Glutamatergic neuron (in vitro differentiated cells): ENCODE data around the gene SLC23A2. TPM values are rescaled to one million over a fixed set of nuclear protein-coding genes. Genes with fewer than 3 reads are reported as not detected.

ENCODE experiments used
- DNase-seq: peaks from one replicate; pipeline ENCODE4 v3.0.0; 2022
- H3K27ac Mint-ChIP-seq: one replicate; pipeline ENCODE4 v1.8.0; 2020; ENCODE audit warnings: mild to moderate bottlenecking, mixed read lengths, inconsistent platforms; ENCODE audit not compliant: unreplicated experiment
- H3K27me3 Mint-ChIP-seq: one replicate; pipeline ENCODE4 v1.8.0; 2020; ENCODE audit warnings: mild to moderate bottlenecking, moderate library complexity, mixed read lengths, inconsistent platforms; ENCODE audit not compliant: unreplicated experiment
- H3K36me3 Mint-ChIP-seq: one replicate; pipeline ENCODE4 v1.8.0; 2020; ENCODE audit warnings: mild to moderate bottlenecking, mixed read lengths, inconsistent platforms; ENCODE audit not compliant: unreplicated experiment
- H3K4me1 Mint-ChIP-seq: one replicate; pipeline ENCODE4 v1.8.0; 2020; ENCODE audit warnings: mild to moderate bottlenecking, low read depth, mixed read lengths, inconsistent platforms; ENCODE audit not compliant: unreplicated experiment
- H3K4me3 Mint-ChIP-seq: one replicate; pipeline ENCODE4 v1.8.0; 2020; ENCODE audit warnings: mild to moderate bottlenecking, mixed read lengths, inconsistent platforms; ENCODE audit not compliant: unreplicated experiment
- H3K9me3 Mint-ChIP-seq: one replicate; pipeline ENCODE4 v1.8.0; 2020; ENCODE audit warnings: mild to moderate bottlenecking, moderate library complexity, mixed read lengths, inconsistent platforms; ENCODE audit not compliant: unreplicated experiment
- total RNA-seq: library from RNA; stranded (reverse); fragmentation: NEBNext Ultra II Directional; extraction: Animal tissue kit (Norgen Biotek cat#: 25700); gene quantifications from one replicate; pipeline ENCODE4 v1.2.1, GENCODE V29; 2021; ENCODE audit not compliant: unreplicated experiment
- TF ChIP-seq, protein P1 (sequence below): fragments of 200-600 bp; sonication (generic); IDR thresholded peaks from one replicate; pipeline ENCODE4 v1.5.0; 2021; ENCODE audit not compliant: partially characterized antibody, unreplicated experiment

The SLC23A2 gene
- total RNA-seq, 1 donor from 2014 or later = 20.4 TPM

DNA sequence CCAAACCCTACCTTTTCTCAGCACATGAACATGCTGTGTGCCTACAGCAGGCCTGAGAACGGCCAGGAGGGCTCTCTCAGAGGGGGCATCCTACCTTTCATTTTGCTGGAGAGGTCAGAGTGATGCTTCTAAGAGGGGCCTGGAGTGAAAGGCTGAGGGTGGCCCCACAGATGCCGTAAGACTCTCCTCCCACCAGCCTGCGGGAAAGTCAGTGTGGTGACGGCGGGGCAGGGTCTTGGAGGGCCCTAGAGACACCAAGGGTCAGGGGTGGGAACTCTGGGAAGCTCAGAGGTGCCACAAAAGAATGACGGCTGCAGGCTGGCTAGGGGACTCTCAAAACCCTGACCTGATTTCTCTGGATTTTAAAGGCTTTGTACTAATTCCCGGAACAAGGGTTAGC is 107.6 kb downstream of the SLC23A2 start:
- TF ChIP-seq, protein P1, sequence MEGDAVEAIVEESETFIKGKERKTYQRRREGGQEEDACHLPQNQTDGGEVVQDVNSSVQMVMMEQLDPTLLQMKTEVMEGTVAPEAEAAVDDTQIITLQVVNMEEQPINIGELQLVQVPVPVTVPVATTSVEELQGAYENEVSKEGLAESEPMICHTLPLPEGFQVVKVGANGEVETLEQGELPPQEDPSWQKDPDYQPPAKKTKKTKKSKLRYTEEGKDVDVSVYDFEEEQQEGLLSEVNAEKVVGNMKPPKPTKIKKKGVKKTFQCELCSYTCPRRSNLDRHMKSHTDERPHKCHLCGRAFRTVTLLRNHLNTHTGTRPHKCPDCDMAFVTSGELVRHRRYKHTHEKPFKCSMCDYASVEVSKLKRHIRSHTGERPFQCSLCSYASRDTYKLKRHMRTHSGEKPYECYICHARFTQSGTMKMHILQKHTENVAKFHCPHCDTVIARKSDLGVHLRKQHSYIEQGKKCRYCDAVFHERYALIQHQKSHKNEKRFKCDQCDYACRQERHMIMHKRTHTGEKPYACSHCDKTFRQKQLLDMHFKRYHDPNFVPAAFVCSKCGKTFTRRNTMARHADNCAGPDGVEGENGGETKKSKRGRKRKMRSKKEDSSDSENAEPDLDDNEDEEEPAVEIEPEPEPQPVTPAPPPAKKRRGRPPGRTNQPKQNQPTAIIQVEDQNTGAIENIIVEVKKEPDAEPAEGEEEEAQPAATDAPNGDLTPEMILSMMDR = no peak
- Mint-ChIP-seq H3K27me3 (peaks cover 3% of the 10 kb centered on the region), H3K4me1 (peaks cover 35% of the 10 kb centered on the region), H3K9me3 (peaks cover 10% of the 10 kb centered on the region), H3K4me3 (peak overlapping the region; percentile 36), H3K27ac (peak overlapping the region; percentile 17), H3K36me3 (peaks cover 7% of the 10 kb centered on the region)
- no peak for DNase-seq

DNA sequence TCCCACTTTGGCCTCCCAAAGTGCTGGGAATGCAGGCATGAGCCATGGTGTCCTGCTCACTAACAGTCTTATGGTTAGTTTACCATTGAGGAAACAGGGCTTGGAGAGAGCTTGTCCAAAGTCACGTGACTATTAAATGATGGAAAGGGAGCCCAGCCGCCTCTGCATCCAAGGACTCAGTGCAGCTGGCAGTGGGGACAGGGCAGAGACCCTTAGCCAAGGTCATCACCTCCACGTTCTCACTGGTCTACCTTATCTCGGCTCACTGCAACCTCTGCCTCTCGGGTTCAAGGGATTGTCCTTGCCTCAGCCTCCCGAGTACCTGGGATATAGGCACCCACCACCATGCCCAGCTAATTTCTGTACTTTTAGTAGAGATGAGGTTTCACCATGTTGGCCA is 109.3 kb downstream of the SLC23A2 start:
- H3K4me1 Mint-ChIP-seq = peaks cover 31% of the 10 kb centered on the region
- TF ChIP-seq, protein P1 = no peak
- no peak overlapping the region for H3K4me3 Mint-ChIP-seq
- H3K36me3 Mint-ChIP-seq = peaks cover 4% of the 10 kb centered on the region
- DNase-seq = no peak
- H3K27ac Mint-ChIP-seq = no peak overlapping the region
- peaks cover 3% of the 10 kb centered on the region for H3K27me3 Mint-ChIP-seq
- peaks cover 9% of the 10 kb centered on the region for H3K9me3 Mint-ChIP-seq

DNA sequence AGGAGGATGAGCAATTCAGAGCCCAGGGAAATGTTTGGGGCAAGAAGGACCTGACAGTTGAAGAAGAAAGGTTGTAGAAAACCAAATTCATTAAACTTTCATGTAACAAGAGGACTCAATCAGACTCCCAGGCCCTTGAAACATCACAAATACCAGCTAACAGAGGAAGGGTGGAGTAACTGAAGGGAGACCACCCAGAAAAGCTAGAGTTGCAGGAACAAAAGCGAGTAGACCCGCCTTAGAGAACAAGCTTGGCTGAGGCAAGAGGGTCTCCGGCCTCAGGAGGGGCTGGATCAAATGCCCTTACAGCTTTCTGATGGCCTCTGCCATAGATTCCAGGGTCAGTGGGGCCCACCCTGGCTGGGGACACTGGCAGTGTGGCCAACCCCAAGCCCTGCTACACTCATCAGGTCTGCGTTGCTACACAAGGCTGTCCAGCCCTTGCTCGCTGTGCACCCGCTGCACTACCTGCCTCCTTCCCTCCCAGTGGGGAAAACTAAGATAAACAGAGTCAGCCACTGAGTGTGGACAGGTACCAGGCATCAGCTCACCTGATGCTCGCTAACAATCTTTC is 110.0 kb downstream of the SLC23A2 start:
- no peak overlapping the region for H3K4me3 Mint-ChIP-seq
- peaks cover 8% of the 10 kb centered on the region for H3K9me3 Mint-ChIP-seq
- H3K36me3 Mint-ChIP-seq = peaks cover 4% of the 10 kb centered on the region
- H3K27me3 Mint-ChIP-seq = peaks cover 3% of the 10 kb centered on the region
- H3K4me1 Mint-ChIP-seq = peaks cover 26% of the 10 kb centered on the region
- TF ChIP-seq, protein P1 = no peak
- no peak for DNase-seq
- no peak overlapping the region for H3K27ac Mint-ChIP-seq

DNA sequence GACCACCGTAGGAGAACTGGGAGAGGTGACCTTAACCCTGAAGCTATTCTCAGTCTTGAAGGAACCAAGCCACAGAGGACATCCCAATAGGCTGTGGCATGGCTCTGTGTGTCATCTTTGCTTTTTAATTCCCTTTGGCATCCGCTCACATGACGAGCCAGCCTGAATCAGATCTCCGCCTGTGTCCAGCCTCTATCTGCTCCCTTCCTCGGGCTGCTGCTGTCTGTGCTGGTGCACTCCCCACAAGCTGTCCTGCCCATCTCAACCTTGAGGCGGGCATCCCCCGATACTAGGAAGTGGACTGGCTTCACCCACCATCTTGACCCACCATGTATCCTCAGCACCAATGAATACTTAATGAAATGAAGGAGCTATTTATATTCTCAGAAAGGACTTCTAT is 111.9 kb downstream of the SLC23A2 start:
- no peak overlapping the region for H3K4me3 Mint-ChIP-seq
- peaks cover 4% of the 10 kb centered on the region for H3K36me3 Mint-ChIP-seq
- DNase-seq = no peak
- H3K4me1 Mint-ChIP-seq = peaks cover 12% of the 10 kb centered on the region
- no peak overlapping the region for H3K27ac Mint-ChIP-seq
- H3K9me3 Mint-ChIP-seq = peaks cover 3% of the 10 kb centered on the region
- peaks cover under 1% of the 10 kb centered on the region for H3K27me3 Mint-ChIP-seq
- TF ChIP-seq, protein P1 = no peak

DNA sequence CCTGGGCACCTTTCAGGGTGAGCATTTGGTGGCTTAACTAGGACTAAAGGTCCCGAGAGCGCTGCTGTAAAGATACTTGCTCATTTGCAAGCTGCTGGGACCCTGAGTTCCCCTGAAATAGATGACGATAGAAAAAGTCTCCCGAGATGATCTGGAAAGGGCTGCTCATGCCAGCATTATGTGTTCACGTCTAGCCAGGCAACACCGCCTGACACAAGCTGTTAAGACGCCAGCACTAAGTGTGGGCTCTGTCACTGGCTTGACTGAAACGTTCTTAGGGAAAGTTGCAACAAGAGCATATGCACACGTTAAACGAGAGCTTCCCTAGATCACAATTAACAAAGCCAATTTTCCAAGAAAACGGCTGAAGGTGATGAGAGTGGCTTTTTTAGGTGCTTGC is 113.7 kb downstream of the SLC23A2 start:
- TF ChIP-seq, protein P1 = no peak
- H3K4me3 Mint-ChIP-seq = no peak overlapping the region
- no peaks in the 10 kb centered on the region for H3K27me3 Mint-ChIP-seq
- H3K9me3 Mint-ChIP-seq = no peaks in the 10 kb centered on the region
- H3K4me1 Mint-ChIP-seq = peaks cover 8% of the 10 kb centered on the region
- DNase-seq = no peak
- no peak overlapping the region for H3K27ac Mint-ChIP-seq
- peaks cover 4% of the 10 kb centered on the region for H3K36me3 Mint-ChIP-seq
